ENCODE results near the gene ARRB1. TPM values are rescaled to one million over a fixed set of nuclear protein-coding genes. Genes with fewer than 3 reads are reported as not detected.

ARRB1 gene
- polyA plus RNA-seq, 1 experiment: 15.7 TPM

DNA sequence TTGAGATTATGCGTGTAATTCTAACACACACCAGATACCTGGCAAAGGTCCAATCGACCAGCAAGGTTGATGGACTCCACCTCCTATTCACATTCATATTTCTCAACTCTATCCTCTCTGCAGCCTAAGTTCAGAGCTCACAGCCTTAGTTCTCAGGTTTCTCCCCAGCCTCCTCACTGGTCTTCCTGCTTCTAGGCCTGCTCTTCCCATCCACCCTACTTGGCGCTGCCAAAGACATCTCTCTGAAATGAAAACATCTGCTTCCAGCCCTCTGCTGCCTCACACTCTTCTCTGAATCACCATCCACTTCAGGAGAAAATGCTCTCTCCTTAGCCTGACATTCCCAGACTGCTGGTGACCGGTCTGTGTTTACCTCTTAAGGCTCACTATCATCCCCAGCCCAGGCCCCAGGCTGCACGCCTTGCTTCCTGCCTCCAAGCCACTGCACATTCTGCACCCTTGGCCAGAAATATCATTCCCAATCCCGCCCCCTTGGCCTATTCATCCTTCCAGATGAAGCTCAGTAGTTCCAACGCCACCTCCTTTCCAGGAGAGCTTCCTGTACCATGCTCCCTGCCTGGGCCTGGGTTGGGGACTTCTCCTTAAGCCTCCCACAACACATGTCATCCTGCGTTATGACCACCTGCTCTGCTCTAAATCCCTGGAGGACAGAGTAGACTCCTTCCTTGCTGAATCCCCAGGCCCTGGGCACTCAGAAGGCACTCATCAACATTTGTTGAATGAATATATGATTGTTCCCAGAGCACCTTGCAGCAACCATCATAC is 3.5 kb downstream of the ARRB1 start:
- H3K36me3 ChIP-seq (ENCODE audit: control insufficient read depth, insufficient read depth, low read length): no peaks in the 10 kb centered on the region
- CTCF ChIA-PET: interaction anchor here (0.7 to 1.6 kb wide), 7 partner anchors 9 to 107 kb away, joined by 3 to 4 read pairs (median 3); no protein-coding TSS in a partner anchor
- H3K4me3 ChIP-seq (ENCODE audit: low read depth, low read length): no peak overlapping the region
- TF ChIP-seq, protein P1, sequence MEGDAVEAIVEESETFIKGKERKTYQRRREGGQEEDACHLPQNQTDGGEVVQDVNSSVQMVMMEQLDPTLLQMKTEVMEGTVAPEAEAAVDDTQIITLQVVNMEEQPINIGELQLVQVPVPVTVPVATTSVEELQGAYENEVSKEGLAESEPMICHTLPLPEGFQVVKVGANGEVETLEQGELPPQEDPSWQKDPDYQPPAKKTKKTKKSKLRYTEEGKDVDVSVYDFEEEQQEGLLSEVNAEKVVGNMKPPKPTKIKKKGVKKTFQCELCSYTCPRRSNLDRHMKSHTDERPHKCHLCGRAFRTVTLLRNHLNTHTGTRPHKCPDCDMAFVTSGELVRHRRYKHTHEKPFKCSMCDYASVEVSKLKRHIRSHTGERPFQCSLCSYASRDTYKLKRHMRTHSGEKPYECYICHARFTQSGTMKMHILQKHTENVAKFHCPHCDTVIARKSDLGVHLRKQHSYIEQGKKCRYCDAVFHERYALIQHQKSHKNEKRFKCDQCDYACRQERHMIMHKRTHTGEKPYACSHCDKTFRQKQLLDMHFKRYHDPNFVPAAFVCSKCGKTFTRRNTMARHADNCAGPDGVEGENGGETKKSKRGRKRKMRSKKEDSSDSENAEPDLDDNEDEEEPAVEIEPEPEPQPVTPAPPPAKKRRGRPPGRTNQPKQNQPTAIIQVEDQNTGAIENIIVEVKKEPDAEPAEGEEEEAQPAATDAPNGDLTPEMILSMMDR (IDR thresholded peaks at IDR 0.05; ENCODE audit: insufficient read depth, low read depth, low read length): no peak
- POLR2A ChIA-PET: interaction anchor here (0.7 kb wide), 2 partner anchors 18 to 1901 kb away, joined by 3 to 6 read pairs; no protein-coding TSS in a partner anchor
- peak; percentile 83 for DNase-seq (ENCODE audit: low read depth)
- no peaks in the 10 kb centered on the region for H3K27me3 ChIP-seq (ENCODE audit: control insufficient read depth, insufficient read depth, low read length)

DNA sequence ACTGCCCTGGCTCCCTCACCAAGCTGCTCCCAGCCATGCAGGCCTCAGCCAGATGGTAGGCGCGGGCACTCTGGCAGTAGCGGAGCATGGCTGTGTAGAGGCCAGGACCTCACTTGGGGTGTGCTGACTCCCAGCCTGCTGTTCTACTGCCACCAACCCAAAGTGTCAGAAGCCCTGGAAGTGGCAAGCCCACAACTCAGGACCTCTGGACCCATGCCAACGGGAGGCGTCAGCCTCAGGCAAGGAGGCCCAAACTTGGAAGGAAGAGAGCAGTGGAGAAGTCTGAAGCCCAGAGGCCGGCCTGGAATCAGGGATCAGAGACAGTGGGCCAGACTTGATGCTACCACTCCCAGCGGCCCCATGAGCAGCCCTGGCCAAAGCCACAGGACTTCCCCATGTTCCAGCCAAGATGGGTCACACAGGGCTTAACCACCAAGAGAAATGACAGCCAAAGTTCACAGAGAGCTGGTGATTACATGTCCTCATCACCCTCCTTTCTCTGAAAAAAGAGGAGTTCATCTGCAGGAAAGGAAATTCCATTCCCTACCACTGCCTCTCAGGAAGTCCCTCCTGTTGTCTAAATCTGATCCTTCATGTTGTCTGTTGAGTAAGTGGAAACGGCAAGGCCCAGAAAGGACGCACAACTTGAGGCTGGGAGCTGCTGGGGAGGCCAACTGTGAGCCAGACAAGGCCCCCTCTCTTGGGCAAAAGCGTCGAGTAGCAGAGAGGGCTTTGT is 4.4 kb downstream of the ARRB1 start:
- DNase-seq (ENCODE audit: low read depth): no peak
- CTCF ChIA-PET: interaction anchor here (0.9 to 1.0 kb wide), 2 partner anchors 18 to 21 kb away, joined by 3 to 4 read pairs; no protein-coding TSS in a partner anchor
- TF ChIP-seq, protein P1 (IDR thresholded peaks at IDR 0.05; ENCODE audit: insufficient read depth, low read depth, low read length): no peak
- POLR2A ChIA-PET: no interaction called here
- H3K4me3 ChIP-seq (ENCODE audit: low read depth, low read length): no peak overlapping the region
- H3K36me3 ChIP-seq (ENCODE audit: control insufficient read depth, insufficient read depth, low read length): no peaks in the 10 kb centered on the region
- no peaks in the 10 kb centered on the region for H3K27me3 ChIP-seq (ENCODE audit: control insufficient read depth, insufficient read depth, low read length)

DNA sequence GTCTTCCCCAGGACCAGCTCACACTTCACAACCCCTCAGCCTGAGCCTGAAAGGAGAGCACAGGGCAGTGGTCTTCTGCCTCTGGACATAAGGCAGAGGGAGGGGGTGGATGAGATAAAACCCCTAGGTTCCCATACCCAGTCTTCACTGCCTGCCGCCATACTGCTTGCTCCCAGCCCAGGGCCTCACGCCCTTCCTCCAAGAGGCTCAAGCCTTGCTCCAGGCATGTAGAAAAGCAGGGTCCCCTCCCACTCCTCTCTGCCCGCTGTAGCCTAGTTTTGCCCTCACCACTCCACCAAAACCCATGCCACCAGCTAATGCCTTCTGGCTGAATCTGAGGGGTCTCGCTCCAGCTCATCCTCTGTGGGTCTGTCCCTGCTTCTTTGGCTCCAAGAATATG is 5.2 kb downstream of the ARRB1 start:
- Histone ChIP-seq H3K36me3 (ENCODE audit: control insufficient read depth, insufficient read depth, low read length) (no peaks in the 10 kb centered on the region), H3K27me3 (ENCODE audit: control insufficient read depth, insufficient read depth, low read length) (no peaks in the 10 kb centered on the region), H3K4me3 (ENCODE audit: low read depth, low read length) (no peak overlapping the region)
- ChIA-PET CTCF (no interaction called here), POLR2A (no interaction called here)
- no peak for DNase-seq (ENCODE audit: low read depth)
- TF ChIP-seq, protein P1 (IDR thresholded peaks at IDR 0.05; ENCODE audit: insufficient read depth, low read depth, low read length): no peak

DNA sequence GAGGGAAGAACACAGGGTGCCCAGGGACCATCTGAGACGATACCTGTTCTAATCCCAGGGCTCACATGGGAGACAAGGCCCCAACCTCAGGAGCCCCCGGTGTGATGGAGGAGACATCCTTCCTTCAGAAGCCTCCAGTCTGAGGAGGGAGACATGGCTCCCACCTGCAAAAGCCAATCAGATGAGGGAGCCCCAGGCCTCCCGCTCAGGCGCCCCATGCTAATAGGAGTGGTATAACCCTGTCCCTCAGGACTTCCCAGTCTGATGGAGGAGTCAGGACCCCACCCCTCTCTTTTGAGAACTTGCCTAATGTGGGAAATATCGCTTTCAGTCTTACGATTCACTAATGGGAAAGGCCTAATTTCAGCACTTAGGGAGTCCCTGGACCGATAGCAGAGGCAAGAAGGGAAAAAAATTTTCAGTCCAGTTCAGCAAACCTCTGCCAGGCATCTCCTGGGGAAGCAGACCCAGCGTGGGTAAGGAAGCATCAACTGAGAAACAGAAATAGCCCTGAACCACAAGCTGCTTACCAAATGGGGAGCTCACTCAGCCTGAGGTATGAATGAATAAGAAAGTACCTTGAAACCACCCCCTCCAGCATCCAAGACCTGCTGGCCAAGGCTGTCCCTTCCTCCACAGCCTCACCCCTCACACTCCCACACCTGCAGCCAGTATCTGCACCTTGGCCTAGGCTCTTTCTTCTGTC is 5.9 kb downstream of the ARRB1 start:
- TF ChIP-seq, protein P1 (IDR thresholded peaks at IDR 0.05; ENCODE audit: insufficient read depth, low read depth, low read length): no peak
- ChIA-PET POLR2A (no interaction called here), CTCF (no interaction called here)
- H3K36me3 ChIP-seq (ENCODE audit: control insufficient read depth, insufficient read depth, low read length): no peaks in the 10 kb centered on the region
- DNase-seq (ENCODE audit: low read depth): no peak
- no peak overlapping the region for H3K4me3 ChIP-seq (ENCODE audit: low read depth, low read length)
- no peaks in the 10 kb centered on the region for H3K27me3 ChIP-seq (ENCODE audit: control insufficient read depth, insufficient read depth, low read length)

Data from BJ (cell line).